Activated CD4-positive, alpha-beta T cell treated with anti-CD3 and anti-CD28 coated beads for 48 hours (primary cell): Measurements from ENCODE around the gene SFXN2.
"Not testable (repeated sequence)": the region's sequence is repeated elsewhere in the genome, so short reads cannot be mapped to it uniquely, and the experiment has no call there.

Experiments
- DNase-seq: peaks from one replicate; pipeline ENCODE4 v3.0.0-alpha.2; 2020

SFXN2 gene

DNA sequence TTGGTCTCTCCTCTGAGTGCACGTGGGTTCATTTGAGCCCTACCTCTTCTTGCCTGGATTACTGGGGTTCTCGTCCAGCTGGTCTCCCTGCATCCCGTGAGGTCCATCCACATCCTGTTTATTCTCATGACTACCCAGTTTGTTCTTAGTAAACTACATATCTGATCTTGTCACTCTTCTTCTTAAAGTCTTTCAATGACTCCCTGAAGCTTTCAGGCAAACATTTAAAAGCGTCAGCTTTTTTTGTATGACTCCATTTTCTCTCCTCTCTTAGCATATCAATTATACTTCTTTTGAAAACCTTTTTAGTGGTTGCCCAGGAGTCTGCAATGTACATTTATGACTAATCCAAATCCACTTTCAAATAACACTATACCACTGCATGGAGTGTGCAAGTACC lies 7.5 kb downstream of the SFXN2 start:
- DNase-seq: no peak

DNA sequence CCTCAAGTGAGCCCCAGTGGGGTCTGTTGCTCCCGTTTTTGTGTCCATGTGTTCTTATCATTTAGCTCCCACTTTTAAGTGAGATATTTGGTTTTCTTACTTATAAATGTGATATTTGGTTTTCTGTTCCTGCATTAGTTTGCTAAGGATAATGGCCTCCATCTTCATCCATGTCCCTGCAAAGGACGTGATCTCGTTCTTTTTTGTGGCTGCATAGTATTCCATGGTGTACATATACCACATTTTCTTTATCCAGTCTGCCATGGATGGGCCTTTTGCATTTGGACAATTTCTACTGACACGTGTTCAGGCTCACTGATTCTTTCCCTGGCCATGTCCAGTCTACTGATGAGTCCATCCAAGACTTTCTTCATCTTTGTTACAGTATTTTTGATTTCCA lies 9.6 kb downstream of the SFXN2 start:
- DNase-seq: no peak

DNA sequence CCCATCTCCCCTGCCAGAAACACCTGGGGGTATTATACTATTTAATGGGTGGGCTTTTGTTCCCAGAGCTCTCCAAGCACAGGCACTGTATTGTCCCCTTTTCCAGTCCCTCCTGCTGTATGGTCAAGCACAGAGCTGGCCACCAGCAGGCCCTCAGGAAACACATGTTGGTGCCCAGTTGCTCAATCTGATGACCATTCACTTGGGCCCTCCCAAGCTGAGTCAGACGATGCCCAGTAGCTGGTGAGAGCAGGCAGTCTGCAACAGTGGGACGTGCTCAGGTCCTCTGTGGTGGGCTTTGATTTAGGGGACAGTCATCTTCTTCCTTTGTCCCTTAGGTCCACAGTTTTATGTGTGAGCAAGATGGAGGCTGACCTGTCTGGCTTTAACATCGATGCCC lies 11.8 kb downstream of the SFXN2 start:
- DNase-seq: no peak

DNA sequence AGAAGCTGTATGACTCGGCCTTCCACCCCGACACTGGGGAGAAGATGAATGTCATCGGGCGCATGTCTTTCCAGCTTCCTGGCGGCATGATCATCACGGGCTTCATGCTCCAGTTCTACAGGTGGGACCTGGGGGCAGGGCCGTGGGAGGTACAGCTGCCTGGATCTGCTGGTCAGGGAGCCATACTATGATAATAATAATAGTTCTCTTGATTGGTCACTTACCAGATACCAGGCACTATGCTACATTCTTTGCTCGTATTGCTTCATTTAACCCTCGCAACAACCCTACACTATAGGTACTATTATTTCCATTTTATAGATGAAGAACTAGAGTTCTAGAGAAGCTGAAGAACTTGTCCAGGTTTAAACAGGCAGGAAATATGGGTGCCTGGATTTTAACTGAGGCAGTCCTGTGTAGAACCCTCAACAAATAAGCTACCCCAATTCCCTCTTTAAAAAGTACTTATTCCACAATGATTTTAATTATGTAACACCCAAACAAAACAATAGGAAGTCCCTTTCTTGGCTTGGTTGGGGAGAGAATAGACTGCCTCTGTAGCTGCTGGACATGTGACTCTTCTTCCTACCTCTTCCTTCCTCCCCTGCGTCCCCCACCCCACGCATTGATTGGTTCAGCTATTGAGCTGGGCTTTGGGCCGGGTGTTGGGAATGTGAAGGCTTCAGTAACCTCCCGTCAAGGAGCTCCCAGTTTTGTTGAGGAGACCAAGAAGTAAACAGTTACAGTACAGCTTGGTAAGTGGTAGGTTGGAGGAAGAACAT lies 12.8 kb downstream of the SFXN2 start:
- DNase-seq: no peak

DNA sequence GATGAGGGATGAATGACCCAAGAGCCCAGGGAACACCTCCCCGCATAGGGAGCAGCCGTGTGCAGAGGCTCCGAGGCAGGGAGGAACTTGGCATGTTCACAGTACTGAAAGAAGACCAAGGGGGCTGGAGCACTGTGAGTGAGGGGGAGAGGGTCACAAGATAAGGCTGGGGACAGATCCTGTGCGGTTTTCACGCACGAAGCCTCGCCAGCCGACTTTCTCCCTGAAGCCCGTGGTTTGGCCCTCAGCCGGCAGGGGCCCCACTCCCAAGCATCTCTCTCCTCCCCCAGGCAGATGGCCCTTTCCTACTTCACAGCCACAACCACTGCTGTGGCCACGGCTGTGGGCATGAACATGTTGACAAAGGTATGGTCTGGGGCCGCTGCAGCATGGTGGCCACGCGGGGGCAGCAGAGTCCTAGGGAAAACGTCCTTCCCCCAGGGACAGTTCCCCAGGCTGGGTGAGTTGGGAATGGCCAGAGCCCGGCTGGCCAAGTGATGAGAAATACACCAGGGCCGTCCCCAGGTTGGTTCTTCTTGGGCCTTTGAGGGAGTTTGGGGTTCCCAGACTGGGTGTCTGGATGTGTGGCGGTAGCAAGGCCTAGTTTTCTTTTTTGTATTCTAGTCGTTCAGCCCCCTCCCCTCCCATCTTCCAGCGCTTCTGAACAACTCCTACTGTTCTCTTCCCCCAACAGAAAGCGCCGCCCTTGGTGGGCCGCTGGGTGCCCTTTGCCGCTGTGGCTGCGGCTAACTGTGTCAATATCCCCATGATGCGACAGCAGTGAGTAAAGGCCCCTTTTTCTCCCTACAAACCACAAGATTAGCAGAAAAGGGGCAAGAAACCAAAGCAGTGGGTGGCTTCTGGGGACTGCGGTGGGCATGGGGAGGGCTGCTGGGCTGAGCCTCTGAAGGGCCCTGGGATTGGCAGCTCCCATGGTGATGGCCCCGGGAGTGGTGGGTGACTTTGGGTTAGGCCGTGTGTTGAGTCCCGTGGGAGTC lies 14.9 kb downstream of the SFXN2 start:
- peak; percentile 71 for DNase-seq

DNA sequence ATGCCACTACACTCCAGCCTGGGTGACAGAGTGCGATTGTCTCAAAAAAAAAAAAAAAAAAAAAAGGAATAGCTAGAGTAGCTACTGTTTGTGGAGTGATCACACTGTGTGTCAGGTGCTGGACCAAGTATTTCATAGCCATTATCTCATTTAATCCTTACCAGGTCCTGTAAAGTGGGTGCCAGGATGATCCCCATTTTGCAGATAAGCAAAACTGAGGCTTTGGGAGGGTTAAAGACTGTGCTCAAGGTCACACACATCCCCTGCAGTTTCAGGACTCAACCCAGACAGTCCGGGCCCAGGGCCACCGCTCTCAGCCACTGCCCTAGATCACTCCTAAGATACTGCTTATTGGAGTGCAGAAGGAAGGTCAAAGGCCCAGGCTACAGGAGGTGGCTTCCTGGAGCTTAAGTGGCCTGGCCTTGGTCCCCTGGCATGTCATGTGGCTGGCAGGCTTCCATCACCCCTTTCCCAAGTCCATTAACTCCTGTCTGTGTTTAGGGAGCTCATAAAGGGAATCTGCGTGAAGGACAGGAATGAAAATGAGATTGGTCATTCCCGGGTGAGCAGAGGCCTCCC lies 16.9 kb downstream of the SFXN2 start:
- DNase-seq: no peak

DNA sequence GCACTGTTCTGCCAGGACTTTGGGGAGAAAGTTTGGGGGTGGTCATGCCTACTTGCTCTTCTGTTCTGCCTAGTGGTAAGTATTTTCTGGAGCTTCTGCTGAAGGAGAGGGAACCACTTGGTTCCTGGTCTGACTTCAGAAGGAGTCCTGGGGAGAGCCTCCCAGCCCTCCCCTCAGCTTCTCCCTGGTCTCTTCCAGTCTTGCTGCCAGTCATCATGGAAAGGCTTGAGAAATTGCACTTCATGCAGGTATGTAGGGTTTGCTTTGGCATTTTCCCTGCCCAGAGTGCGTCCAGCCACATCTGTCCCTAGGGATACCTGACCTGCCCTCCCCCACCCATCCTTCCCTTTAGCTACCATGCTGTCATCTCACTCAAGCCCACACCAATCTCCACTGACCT lies 18.2 kb downstream of the SFXN2 start:
- no peak for DNase-seq

DNA sequence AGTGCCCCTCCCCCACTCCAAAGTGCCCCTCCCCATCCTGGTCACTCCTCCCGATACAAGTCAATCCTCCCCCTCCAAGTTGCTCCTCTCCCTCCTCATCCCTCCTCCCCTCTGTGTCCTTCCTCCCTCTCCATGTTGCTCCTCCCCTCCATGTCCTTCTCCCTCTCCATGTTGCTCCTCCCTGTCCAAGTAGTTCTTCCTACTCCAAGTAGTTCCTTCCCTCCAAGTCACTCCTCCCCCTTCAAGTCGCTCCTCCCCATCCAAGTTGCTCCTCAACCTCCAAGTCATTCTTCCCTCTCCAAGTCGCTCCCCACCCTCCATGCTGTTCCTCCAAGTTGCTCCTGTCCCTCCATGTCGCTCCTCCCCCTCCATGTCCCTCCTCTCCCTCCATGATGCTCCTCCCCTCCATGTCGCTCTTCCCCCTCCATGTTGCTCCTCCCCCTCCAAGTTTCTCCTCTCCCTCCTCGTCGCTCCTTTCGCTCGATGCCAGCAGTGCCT lies 20.7 kb downstream of the SFXN2 start:
- DNase-seq: no peak

DNA sequence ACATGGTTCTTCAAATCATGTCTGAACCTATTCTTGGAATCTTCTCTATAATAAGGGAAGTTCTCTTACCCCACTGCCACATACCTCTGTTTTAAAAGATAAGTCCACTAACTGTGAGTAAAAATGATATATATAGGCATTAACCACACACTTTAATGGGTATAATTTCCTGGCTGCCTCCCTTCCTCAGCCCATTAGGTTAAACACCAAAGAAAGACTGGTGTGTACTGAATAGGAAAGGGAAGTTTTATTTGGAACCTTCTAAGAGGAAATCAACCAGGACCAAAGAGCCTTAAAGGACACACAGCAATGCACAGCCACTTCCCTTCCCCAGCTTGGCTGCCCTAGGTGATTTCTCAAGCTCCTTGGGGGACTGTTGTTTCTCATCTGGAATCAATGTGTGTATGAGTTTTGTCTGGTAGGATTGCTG lies 24.3 kb downstream of the SFXN2 start:
- DNase-seq: no peak

DNA sequence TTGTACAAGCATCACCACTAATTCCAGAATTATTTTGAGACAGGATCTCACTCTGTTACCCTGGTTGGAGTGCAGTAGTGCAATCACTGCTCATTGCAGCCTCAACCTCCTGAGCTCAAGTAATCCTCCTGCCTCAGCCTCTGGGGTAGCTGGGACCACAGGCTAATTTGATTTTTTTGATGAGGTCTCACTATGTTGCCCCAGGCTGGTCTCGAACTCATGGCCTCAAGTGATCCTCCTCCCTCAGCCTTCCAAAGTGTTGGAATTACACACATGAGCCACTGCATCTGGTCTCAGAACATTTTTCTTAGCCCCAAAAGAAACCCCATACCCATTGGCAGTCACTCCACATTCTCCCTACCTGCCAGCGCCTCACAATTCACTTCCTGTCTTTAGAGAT lies 25.8 kb downstream of the SFXN2 start:
- DNase-seq: no peak

DNA sequence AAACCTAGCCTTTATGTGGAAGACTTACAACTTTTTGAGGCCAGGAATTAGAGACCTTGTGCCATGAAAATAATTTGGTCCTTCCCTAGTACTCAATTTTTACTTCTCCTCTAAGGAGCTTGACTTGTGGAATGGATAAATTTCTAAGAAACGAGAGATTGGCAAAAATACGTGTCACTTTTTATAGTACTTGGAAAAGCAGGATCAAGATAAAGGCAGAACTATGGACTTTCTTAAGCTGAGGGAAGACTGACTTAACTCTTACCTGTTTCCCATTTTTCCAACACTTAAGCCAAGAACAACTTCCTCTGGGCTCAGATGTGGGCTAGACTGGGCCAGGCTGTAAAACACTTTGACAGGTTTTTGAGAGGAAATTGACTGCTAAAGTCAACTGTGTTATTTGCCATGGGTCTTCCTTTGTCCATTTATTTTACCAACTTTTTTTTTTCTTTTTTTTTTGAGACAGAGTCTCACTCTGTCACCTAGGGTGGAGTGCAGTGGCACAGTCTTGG lies 27.3 kb downstream of the SFXN2 start:
- no peak for DNase-seq

DNA sequence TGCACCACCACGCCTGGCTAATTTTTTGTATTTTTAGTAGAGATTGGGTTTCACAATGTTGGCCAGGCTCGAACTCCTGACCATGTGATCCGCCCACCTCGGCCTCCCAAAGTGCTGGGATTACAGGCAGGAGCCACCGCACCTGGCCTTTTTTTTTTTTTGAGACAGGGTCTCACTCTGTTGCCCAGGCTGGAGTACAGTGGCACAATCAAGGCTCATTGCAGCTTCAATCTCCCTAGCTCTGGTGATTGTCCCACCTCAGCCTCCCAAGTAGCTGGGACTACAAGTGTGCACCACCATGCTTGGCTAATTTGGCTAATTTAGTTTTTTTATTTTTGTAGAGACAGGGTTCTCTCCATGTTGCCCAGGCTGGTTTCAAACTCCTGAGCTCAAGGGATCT lies 27.9 kb downstream of the SFXN2 start:
- DNase-seq: not testable (repeated sequence)

DNA sequence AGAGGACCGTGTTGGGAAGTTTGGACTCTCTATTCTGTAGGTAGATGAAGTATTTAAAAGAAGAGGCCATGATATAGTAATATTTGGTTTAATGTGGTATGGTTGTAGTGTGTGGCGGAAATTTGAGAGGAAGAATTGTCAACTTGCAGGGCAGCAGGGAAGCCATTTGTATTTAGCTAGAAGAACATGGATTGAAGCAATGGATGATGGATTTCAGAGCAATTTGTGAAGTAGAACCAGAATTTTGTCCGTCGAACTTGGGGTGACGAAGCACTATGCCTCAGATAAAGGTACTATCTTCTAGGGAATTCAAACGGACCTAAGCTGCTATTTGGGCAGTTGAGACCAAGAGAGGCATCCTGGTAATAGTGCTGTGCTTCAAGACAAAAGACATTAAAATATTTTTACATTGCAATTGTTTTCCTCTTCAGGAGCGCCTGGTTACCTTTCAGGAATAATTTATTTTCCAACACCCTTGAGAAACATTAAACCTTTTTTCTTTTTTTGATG lies 28.7 kb downstream of the SFXN2 start:
- DNase-seq: no peak

DNA sequence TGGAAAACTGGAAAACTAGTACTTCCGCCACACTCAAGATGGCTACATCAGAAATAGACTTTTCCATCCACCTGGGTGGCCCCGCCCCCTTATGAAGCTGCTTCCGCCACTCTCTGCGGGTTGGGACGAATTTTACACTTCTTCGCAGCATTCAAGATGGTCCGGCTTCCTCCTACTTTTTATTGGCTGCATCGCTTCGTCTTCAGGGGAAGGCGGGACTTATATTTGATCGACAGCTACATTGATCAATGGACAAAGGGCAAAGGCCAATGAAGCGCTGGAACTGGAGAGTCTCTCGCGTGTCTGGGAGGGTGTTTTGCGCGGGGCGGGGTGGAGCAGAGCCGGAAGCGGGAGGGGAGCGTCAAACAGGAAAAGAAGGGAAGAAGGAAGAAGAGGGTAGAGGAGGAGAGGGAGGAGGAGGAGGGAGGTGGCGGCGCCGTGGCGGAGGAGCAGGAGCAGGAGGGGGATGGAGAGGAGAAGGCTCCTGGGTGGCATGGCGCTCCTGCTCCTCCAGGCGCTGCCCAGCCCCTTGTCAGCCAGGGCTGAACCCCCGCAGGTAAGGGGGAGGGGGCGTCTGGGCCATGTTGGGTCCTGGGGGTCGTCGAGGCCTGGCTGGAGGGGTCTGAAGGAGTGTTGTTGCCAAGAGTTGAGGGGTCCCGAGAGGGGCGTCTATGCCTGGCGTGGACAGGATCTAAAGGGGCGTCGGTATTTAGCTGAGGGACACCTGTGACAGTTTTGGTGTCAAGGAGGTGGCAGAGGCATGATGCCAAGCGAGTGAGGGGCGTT lies 29.3 kb downstream of the SFXN2 start, which contains the start of gene WBP1L:
Gene WBP1L (plus strand): TSS at position 361 of the 786 bp plus-strand sequence. CDS start 106 bp downstream, at position 467.
- DNase-seq: peak; percentile 96

DNA sequence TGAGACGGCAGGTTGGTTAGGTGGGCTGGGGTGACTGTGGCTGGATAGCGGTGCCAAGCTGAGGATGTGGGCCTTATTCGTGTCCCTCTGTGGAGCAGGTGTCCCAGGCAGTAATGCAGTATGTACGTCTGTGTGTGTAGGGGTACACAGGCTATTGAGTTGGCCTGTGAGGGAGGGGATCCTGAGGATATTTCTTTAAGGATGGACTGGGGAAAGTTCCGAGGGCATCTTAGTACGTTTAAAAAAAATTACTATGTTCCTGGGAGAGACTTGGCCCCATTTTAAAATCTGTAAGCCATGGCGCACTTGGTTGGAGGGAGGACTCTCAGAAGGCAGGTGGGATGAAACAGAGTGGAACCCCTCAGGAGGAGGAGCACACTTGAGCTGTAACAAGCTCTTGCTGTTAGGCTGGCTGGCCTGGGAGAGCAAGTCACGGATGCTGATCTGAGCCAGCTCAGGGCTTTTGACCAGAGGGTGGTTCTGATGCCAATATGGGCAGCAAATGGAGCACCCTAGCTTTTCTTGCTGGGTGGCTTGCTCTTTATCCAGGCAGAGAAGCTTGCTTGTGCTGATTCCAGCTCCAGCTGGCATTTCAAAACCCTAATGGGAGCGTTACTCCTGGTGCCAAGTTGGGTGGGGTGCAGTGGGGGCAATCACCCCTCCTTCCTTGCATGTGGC lies 30.1 kb downstream of the SFXN2 start:
- DNase-seq: peak; percentile 24

DNA sequence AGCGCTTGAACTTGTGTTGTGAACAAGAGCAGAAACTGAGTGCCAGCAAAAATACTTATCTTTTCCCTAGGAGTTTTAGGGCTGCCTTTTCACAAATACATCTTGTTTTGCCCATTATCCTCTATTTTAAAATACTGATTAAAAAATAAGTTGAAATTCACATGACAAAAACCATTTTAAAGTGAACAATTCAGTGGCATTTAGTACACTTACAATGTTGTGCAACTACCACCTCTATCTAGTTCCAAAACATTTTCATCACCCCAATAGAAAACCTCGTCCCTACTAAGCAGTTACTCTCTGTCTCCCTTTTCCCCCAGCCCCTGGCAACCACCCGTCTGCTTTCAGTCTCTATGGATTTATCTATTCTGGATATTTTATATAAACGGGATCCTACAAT lies 30.7 kb downstream of the SFXN2 start:
- DNase-seq: no peak

DNA sequence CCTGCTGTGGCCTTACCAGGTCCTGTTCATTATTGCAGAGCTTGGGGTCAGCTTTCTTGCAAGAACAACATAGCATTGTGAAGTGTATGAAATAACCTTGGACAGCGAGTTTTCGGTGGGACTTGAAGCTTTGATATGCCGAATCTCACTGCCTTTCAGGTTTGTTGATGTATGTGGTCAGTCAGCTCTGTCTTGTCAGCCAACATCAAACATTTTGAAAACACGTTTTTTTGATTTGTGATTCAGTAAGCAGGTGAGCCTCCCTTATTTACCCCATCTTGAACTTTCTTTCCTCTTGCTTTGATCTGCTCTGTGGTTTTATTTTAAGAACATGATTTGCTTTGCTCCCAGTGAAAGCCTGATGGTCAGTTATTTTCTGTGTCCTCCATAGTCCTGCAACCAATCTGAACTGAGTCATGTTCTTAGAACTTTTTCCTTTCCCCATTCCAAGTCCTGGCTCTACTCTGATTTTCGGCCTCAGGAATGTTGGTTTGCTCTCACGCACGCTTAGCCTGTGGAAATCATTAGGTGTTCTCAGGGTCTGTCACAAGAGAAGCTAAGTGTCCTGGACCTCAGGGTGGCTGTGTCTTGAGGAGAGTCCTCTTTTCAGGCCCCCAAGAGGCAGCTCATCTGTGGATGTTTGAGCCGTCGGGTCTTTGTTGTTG lies 38.0 kb downstream of the SFXN2 start:
- DNase-seq: no peak

DNA sequence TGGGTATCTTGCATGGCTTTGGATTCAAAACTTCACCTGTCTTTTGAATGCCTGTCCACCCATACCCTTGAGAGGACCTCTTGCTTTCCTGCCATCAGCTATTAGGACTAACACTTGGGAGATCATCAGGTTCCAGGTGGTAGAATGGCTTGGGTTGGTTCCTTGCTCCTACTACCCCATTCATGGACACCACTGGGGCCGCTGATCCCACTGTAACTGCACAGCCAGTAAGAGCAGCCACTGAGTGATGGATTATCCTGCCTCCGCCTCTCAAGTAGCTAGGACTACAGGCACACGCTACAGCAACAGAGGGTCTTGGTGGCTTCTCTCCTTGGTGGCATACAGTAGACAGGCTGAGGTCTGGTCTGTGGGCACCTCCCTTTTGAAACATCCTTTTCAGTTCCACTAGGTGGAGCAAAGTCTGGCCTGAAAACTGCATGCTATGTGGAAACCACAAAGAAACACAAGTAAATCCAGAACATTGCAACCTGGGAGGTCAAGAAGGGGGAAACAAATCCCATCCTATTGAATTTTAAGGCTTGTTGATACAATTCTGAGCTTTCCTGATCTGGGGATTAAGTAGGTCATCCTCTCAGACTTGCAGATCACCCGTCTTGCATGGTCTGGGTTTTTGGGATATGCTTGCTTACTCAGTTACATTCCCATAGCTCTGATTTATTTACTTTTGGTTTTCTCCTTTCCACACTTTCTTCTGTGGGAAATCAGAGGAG lies 38.7 kb downstream of the SFXN2 start:
- DNase-seq: no peak

DNA sequence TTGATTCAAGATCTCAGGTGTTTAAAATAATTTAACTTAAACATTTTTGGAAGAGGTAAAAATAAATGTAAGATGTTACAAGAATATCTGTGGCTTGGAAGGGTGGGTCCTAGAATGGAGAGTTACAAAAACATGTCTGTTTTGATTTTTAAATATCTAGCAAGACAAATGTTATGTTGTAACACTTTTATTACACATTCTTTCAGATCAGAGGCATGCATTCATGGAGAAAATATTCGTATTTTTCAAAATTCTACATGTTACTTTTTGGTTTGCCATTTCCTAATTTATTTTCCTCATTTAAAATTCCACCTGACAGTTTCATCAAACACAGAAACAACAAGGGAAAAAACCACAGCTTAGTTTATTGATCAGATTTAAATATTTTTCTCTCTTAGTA lies 39.3 kb downstream of the SFXN2 start:
- no peak for DNase-seq

DNA sequence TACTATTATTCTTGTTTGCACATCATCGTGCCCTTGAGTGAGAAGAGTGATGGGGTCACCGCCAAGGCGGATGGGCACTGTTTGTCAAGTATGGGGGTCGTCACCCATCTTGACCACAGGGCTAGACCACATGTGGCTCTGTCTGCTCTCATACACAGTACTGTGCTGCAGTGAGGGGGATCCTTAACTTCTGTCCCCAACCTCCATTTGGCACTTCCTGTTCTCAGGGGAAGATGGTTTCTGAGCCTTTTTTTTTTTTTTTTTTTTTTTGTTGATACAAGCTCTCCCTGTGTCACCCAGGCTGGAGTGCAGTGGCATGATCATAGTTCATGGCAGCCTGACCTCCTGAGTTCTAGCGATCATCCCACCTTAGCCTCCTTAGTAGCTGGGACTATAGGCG lies 42.9 kb downstream of the SFXN2 start:
- no peak for DNase-seq
